ENCODE results near the gene CNOT11. TPM values are rescaled to one million over a fixed set of nuclear protein-coding genes. Genes with fewer than 3 reads are reported as not detected.
"Not testable (repeated sequence)": the region's sequence is repeated elsewhere in the genome, so short reads cannot be mapped to it uniquely, and the experiment has no call there.

Gene CNOT11
- total RNA-seq, 1 donor from 2014 or later, result 33.8 TPM

GRCh38 chr2:101245468-101245867 is 7.2 kb upstream of the CNOT11 start:
- H3K27ac ChIP-seq (replicated peaks); H3K36me3 ChIP-seq; DNase-seq; H3K9me3 ChIP-seq (replicated peaks); H3K27me3 ChIP-seq (ENCODE audit: low read depth); H3K4me3 ChIP-seq; intact Hi-C loops (cut with micrococcal nuclease): not testable (repeated sequence)
- H3K4me1 ChIP-seq, result peaks cover 11% of the 10 kb centered on the region

- DNase-seq; H3K27me3 ChIP-seq (ENCODE audit: low read depth); intact Hi-C loops (cut with micrococcal nuclease); H3K36me3 ChIP-seq; H3K9me3 ChIP-seq (replicated peaks); H3K4me3 ChIP-seq: not testable (repeated sequence)
- Histone ChIP-seq H3K27ac (replicated peaks) (peak overlapping the region; percentile 41), H3K4me1 (peaks cover 16% of the 10 kb centered on the region)
Observed at GRCh38 chr2:101248756-101249155, 3.9 kb upstream of the CNOT11 start.

- Histone ChIP-seq H3K36me3 (no peaks in the 10 kb centered on the region), H3K27me3 (ENCODE audit: low read depth) (no peaks in the 10 kb centered on the region), H3K9me3 (replicated peaks) (no peaks in the 10 kb centered on the region), H3K4me3 (no peak overlapping the region), H3K4me1 (peaks cover 26% of the 10 kb centered on the region), H3K27ac (replicated peaks) (peak overlapping the region; percentile 13)
- DNase-seq, result no peak
- TF ChIP-seq CTCF (IDR thresholded peaks at IDR 0.05; ENCODE audit: borderline replicate concordance), result no peak
- intact Hi-C loops (cut with micrococcal nuclease), result no loop called here
Observed at GRCh38 chr2:101249826-101250225, 2.9 kb upstream of the CNOT11 start.

GRCh38 chr2:101251246-101251781 is 1.4 kb upstream of the CNOT11 start:
- H3K27me3 ChIP-seq (ENCODE audit: low read depth); intact Hi-C loops (cut with micrococcal nuclease); H3K4me3 ChIP-seq; DNase-seq; H3K9me3 ChIP-seq (replicated peaks); H3K36me3 ChIP-seq: not testable (repeated sequence)
- peak overlapping the region; percentile 92 for H3K27ac ChIP-seq (replicated peaks)
- H3K4me1 ChIP-seq, result peaks cover 39% of the 10 kb centered on the region

- no peaks in the 10 kb centered on the region for H3K9me3 ChIP-seq (replicated peaks)
- H3K4me1 ChIP-seq, result peaks cover 40% of the 10 kb centered on the region
- H3K4me3 ChIP-seq, result peak overlapping the region; percentile 87
- H3K27ac ChIP-seq (replicated peaks), result peak overlapping the region; percentile 92
- DNase-seq, result no peak
- no peaks in the 10 kb centered on the region for H3K27me3 ChIP-seq (ENCODE audit: low read depth)
- intact Hi-C loops (cut with micrococcal nuclease), result no loop called here
- no peaks in the 10 kb centered on the region for H3K36me3 ChIP-seq
- peak; percentile 53 for TF ChIP-seq CTCF (IDR thresholded peaks at IDR 0.05; ENCODE audit: borderline replicate concordance)
Observed at GRCh38 chr2:101251844-101252407, 760 bp upstream of the CNOT11 start.

- peak; percentile 51 for DNase-seq
- no peaks in the 10 kb centered on the region for H3K27me3 ChIP-seq (ENCODE audit: low read depth)
- H3K36me3 ChIP-seq, result peaks cover 7% of the 10 kb centered on the region
- H3K9me3 ChIP-seq (replicated peaks), result no peaks in the 10 kb centered on the region
- peaks cover 40% of the 10 kb centered on the region for H3K4me1 ChIP-seq
- peak overlapping the region; percentile 92 for H3K27ac ChIP-seq (replicated peaks)
- TF ChIP-seq CTCF (IDR thresholded peaks at IDR 0.05; ENCODE audit: borderline replicate concordance), result no peak
- H3K4me3 ChIP-seq, result peak overlapping the region; percentile 87
- intact Hi-C loops (cut with micrococcal nuclease), result no loop called here
Observed at GRCh38 chr2:101253013-101253702, 472 bp downstream of the CNOT11 start.

Measured in left ventricle myocardium inferior (tissue), 1 donor.